Inferior parietal cortex (tissue), 1 donor: ENCODE measurements around the gene SLC41A3.
"Not testable (repeated sequence)": the region's sequence is repeated elsewhere in the genome, so short reads cannot be mapped to it uniquely, and the experiment has no call there.

ENCODE experiments used
- DNase-seq: peaks from one replicate; pipeline ENCODE4 v3.0.0-alpha.2; 2016; ENCODE audit errors: extremely low spot score

SLC41A3 gene

GRCh38 chr3:126106336-126107202 is 22.6 kb upstream of the SLC41A3 start:
- no peak for DNase-seq

- DNase-seq = no peak
Measured at GRCh38 chr3:126105691-126106187, 21.8 kb upstream of the SLC41A3 start.

GRCh38 chr3:126104742-126105605 is 21.1 kb upstream of the SLC41A3 start:
- no peak for DNase-seq

DNA sequence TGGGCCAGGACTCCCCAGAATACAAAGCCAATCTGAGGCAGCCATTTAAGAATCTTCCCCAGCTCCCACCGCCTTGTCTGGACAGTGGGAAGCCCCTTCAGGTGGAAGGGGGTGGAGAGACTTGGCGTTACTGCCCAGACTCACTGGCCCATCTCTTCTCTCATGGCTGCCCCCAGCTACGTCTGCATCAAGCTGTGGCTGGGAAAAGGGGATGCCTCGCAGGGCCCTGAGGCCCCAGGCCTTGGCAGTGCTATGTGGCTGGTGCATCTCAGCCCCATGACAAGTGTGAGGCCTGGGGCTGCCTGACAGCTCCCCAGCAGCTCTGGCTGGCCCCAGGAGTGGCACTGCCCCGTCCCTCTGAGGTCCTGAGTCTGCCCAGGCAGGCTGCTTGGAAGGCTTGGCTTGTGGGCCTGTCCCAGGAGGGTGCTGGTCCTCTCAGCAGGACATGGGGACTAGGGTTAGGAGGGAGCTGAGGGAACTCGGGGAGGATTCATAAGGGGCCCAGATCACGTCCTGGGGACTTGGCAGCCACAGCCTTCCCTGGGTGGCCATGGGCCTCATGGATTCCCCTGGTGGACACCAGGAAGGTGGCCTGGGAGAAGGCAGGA is 20.2 kb upstream of the SLC41A3 start:
- no peak for DNase-seq

DNA sequence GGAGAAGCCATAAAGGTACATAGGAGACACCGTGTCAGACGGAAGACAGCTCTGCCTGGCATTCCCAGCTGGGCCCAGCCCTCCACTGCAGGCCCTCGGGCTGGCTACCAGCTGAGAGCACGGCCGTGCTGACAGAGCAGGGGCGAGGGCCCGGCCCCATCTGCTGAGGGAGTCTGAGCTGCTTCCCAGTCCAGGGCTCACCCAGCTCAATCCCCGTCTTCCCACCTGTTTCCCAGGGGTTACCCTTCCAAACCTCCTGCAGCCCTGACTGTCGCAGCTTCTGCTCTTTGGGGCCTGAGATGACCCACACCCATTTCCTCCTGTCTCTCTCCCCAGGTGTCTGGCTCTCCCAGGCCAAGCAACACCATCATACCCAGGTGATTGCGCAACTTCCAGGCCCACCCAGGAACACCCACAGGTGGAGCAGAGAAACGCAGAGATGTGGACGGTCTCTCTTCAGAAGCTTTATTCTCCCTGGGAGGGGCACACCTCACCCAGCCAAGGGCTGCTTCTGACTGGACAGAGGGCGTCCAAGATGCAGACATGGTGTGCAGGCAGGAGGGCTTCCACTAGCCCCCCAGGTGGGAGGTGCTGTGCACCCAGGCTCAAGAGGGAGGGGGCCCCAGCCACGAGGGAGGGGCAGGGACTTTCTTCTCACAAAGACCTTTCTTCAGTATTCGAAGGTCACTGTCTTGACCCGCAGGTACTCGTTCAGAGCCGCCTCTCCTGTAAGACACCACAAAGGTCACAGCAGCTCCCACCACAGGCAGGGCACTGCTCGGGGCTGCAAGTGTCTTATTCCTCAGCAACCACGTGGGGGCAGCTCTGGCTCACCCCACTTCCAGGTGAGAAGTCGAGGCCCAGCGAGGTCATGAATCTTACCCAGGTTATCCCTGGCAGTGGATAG is 19.4 kb upstream of the SLC41A3 start:
- DNase-seq = no peak

DNA sequence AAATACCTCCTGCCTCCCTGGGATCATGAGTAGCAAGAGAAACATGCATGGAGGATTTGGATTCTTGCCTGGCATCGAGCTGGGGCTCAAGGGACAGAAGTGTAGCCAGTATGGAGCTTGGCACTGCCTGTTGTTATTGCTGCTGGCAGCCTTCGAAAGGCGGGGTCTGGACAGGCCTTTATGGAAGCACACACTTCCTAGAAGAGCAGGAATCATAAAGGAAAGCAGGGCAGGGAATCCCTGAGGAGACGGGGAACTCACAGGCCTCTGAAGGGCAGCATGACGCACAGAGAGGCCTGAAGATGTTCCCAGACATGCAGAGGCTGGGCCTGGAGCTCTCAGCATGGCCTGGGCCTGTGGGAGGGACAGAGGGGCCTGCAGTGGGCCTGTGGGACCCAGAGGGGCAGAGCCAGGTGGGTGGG is 18.6 kb upstream of the SLC41A3 start:
- DNase-seq = no peak

- no peak for DNase-seq
Measured at GRCh38 chr3:126102011-126102410, 18.1 kb upstream of the SLC41A3 start.

GRCh38 chr3:126101521-126101982 is 17.6 kb upstream of the SLC41A3 start:
- DNase-seq = no peak

- peak; percentile 9 for DNase-seq
Measured at GRCh38 chr3:126100634-126101301, 16.8 kb upstream of the SLC41A3 start.

DNA sequence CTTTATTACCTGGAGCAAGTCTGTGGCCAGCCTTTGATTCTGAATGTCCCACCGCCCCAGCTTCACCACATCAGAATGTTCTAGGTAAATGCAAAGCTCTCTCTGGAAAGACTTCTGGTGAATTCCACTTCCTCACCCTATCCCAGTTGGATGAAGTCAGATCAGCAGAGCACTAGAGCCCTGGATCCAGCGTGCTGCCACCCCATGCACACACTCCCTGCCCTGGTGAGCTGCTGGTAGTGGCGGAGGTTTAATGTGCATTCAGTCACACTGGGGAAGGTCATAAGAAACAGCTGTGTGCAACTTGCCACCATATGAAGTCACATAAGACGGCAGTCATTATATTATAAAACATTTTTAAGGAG is 16.3 kb upstream of the SLC41A3 start:
- DNase-seq = no peak

DNA sequence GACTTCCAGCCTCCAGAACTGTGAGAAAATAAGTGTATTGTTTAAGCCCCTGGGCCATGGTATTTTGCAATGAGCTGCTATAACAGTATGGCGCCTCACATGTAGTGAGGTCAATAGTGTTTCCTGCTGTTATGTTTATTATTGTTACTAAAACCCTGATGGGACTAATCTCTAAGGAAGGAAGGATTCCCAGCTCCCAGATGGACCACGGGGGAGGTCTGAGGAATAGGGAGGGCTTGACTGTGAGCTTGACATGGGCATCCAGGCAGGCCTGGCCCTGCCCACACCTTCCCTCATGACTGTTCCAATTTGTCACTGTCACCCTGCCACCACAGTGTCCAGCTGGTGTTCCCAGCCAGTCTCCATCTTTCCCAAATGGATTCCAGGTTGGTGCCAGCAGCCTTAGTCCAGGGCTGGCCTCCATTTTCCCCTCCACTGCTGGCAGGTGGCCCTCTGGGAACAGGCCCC is 14.5 kb upstream of the SLC41A3 start:
- no peak for DNase-seq

DNA sequence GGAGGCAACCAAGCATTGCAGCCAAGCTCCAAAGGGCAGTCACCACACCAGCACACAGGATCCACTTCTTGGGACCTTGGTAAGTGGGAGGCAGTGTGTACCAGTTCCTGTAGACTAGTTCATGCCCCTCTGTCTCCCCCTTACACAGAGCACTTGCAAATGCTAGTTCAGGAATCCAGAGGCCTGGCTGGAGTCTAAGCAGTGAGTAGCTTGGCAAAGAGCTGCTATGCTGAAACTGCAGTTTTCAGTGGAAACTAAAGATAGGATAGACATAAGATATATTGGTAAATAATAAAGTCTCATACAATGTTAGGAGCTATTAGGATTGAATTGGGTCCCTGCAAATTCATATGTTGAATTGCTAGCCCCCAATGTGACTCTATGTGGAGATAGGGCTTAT is 13.9 kb upstream of the SLC41A3 start:
- DNase-seq = no peak

- DNase-seq = not testable (repeated sequence)
Measured at GRCh38 chr3:126096274-126096673, 12.3 kb upstream of the SLC41A3 start.

DNA sequence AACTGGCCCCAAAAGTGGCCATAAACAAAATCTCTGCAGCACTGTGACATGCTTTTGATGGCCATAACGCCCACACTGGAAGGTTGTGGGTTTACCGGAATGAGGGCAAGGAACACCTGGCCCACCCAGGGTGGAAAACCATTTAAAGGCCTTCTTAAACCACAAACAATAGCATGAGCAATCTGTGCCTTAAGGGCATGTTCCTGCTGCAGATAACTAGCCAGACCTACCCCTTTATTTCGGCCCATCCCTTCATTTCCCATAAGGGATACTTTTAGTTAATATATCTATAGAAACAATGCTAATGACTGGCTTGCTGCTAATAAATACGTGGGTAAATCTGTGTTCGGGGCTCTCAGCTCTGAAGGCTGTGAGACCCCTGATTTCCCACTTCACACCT is 8.2 kb upstream of the SLC41A3 start:
- not testable (repeated sequence) for DNase-seq

GRCh38 chr3:126087552-126088175 is 3.7 kb upstream of the SLC41A3 start:
- no peak for DNase-seq

DNA sequence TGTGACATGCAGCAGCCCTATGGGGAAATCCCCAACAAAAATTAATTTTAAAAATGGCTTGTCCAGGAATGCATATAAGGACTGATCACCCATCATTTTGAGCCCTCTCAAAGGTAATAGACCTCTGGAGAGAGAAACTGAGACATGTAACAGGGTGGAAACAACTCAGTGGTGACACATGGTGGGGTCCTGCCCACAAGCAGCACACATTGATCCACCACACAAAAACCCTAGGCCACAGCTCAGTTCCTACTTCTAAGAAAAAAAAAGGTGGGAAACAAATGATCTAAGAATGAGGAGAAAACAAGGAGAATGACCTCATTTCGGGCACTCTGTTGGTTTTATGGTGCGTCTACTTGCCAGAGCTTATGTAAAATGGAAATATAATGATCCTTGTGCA is 1.9 kb upstream of the SLC41A3 start:
- DNase-seq = no peak

GRCh38 chr3:126085276-126085675 is 1.4 kb upstream of the SLC41A3 start:
- DNase-seq = no peak

GRCh38 chr3:126084768-126085180 is 850 bp upstream of the SLC41A3 start:
- peak; percentile 19 for DNase-seq

- no peak for DNase-seq
Measured at GRCh38 chr3:126083511-126083912, 412 bp downstream of the SLC41A3 start.

- no peak for DNase-seq
Measured at GRCh38 chr3:126083138-126083445, 832 bp downstream of the SLC41A3 start.
